HPDE6-E6E7 (cell line): ENCODE data around the gene SDCCAG8.
"Not testable (repeated sequence)": the region's sequence is repeated elsewhere in the genome, so short reads cannot be mapped to it uniquely, and the experiment has no call there.

Source experiments
- DNase-seq: peaks from one replicate; pipeline ENCODE4 v3.0.0; 2011; ENCODE audit warnings: missing footprints; ENCODE audit errors: extremely low spot score

SDCCAG8 gene

GRCh38 chr1:243255791-243256512 lies at the start of gene SDCCAG8:
Gene SDCCAG8, plus strand, starts transcription at chr1:243256041. Its CDS starts 133 bp downstream, at chr1:243256174.
- DNase-seq = peak; percentile 89

GRCh38 chr1:243211984-243212383 lies 43.9 kb upstream of the SDCCAG8 start:
- not testable (repeated sequence) for DNase-seq

- DNase-seq = no peak
Measured at GRCh38 chr1:243213045-243213787, 42.6 kb upstream of the SDCCAG8 start.

GRCh38 chr1:243215276-243215875 lies 40.5 kb upstream of the SDCCAG8 start:
- DNase-seq = not testable (repeated sequence)

- no peak for DNase-seq
Measured at GRCh38 chr1:243216741-243217140, 39.1 kb upstream of the SDCCAG8 start.

GRCh38 chr1:243217349-243217748 lies 38.5 kb upstream of the SDCCAG8 start:
- no peak for DNase-seq

GRCh38 chr1:243218059-243218458 lies 37.8 kb upstream of the SDCCAG8 start:
- no peak for DNase-seq

GRCh38 chr1:243227622-243228021 lies 28.2 kb upstream of the SDCCAG8 start:
- DNase-seq = no peak

- no peak for DNase-seq
Measured at GRCh38 chr1:243229526-243229925, 26.3 kb upstream of the SDCCAG8 start.

- no peak for DNase-seq
Measured at GRCh38 chr1:243230914-243231313, 24.9 kb upstream of the SDCCAG8 start.

GRCh38 chr1:243233908-243234307 lies 21.9 kb upstream of the SDCCAG8 start:
- DNase-seq = no peak

GRCh38 chr1:243234978-243235647 lies 20.7 kb upstream of the SDCCAG8 start:
- DNase-seq = no peak

GRCh38 chr1:243236604-243237252 lies 19.1 kb upstream of the SDCCAG8 start:
- no peak for DNase-seq

GRCh38 chr1:243244432-243244841 lies 11.4 kb upstream of the SDCCAG8 start:
- DNase-seq = no peak

- DNase-seq = no peak
Measured at GRCh38 chr1:243246916-243247315, 8.9 kb upstream of the SDCCAG8 start.

GRCh38 chr1:243247901-243248300 lies 7.9 kb upstream of the SDCCAG8 start:
- no peak for DNase-seq

GRCh38 chr1:243249214-243249613 lies 6.6 kb upstream of the SDCCAG8 start:
- no peak for DNase-seq

- DNase-seq = no peak
Measured at GRCh38 chr1:243250102-243250501, 5.7 kb upstream of the SDCCAG8 start.

GRCh38 chr1:243251539-243251938 lies 4.3 kb upstream of the SDCCAG8 start:
- no peak for DNase-seq

- no peak for DNase-seq
Measured at GRCh38 chr1:243253211-243253925, 2.5 kb upstream of the SDCCAG8 start.

GRCh38 chr1:243253926-243254232 lies 2.0 kb upstream of the SDCCAG8 start:
- no peak for DNase-seq
